ENCODE measurements around the gene ESR1. TPM values are rescaled to one million over a fixed set of nuclear protein-coding genes. Genes with fewer than 3 reads are reported as not detected.

Gene ESR1
- total RNA-seq, 2 experiments from 2014 or later, result 0.06 TPM; not detected in 1

DNA sequence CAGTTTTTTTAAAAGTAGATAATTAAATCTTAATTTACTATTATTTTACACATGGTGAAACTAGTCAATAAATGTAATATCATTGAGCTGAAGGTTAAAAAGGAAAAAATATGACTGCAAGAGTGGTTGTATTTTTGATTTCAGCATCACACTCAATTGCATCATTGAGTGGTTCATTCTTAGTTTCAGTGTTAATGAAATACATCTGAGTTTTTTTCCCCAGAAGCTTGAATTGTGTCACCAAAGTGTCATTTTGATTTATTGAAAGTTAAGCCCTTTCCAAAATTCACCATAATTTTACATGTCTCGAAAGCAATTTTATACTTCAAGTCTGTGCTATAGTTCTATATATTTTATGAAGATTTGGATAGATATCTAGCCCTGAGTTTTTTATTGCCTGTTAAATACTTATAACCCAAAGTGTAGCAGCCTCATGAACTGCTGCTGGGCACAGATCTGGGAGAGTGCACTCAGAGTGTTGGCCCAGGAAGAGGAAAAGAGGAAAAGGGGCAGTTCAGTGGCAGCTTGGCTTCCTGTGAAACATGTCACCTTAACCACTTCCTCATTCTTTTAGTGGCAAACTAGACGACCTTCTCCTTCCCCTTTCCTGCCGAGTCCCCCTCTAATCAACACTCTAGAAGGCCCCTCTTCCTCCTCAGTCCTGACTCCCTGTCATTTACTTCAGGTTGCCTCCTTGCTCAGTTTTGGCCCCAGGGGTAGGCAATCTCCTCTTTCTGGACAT lies 140.7 kb downstream of the ESR1 start:
- no peak for TF ChIP-seq EZH2phosphoT487 (IDR thresholded peaks at IDR 0.05; ENCODE audit: borderline replicate concordance, low read depth, low read length)
- TF ChIP-seq, protein P1, sequence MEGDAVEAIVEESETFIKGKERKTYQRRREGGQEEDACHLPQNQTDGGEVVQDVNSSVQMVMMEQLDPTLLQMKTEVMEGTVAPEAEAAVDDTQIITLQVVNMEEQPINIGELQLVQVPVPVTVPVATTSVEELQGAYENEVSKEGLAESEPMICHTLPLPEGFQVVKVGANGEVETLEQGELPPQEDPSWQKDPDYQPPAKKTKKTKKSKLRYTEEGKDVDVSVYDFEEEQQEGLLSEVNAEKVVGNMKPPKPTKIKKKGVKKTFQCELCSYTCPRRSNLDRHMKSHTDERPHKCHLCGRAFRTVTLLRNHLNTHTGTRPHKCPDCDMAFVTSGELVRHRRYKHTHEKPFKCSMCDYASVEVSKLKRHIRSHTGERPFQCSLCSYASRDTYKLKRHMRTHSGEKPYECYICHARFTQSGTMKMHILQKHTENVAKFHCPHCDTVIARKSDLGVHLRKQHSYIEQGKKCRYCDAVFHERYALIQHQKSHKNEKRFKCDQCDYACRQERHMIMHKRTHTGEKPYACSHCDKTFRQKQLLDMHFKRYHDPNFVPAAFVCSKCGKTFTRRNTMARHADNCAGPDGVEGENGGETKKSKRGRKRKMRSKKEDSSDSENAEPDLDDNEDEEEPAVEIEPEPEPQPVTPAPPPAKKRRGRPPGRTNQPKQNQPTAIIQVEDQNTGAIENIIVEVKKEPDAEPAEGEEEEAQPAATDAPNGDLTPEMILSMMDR (conservative IDR thresholded peaks at IDR 0.05; ENCODE audit: low read length), result no peak
- no peaks in the 10 kb centered on the region for H4K20me1 ChIP-seq (ENCODE audit: insufficient read depth, low read length)
- no peaks in the 10 kb centered on the region for H3K36me3 ChIP-seq (ENCODE audit: insufficient read depth, low read length)
- H3K79me2 ChIP-seq (ENCODE audit: insufficient read depth, low read depth, low read length), result no peaks in the 10 kb centered on the region
- CTCF ChIA-PET (ENCODE audit: unreplicated experiment), result no interaction called here
- no peak overlapping the region for H3K27ac ChIP-seq (ENCODE audit: low read depth, low read length, poor library complexity, severe bottlenecking)
- no peaks in the 10 kb centered on the region for H3K9me2 ChIP-seq (ENCODE audit: insufficient read depth, low read length)
- DNase-seq (ENCODE audit: low spot score), result peak; percentile 7
- POLR2A ChIA-PET, result interaction anchor here (0.5 kb wide), 1 partner anchor 430 kb away, joined by 4 read pairs; no protein-coding TSS in a partner anchor
- no peaks in the 10 kb centered on the region for H3K9me3 ChIP-seq (ENCODE audit: low read length)
- H2AFZ ChIP-seq (ENCODE audit: low read length), result no peak overlapping the region
- H3K4me1 ChIP-seq (ENCODE audit: insufficient read depth, low read length, poor library complexity, severe bottlenecking), result peaks cover 5% of the 10 kb centered on the region
- no peak overlapping the region for H3K4me3 ChIP-seq (ENCODE audit: low read depth, low read length, poor library complexity, severe bottlenecking)
- peak overlapping the region; percentile 40 for H3K4me2 ChIP-seq (ENCODE audit: low read length)
- no TSS peak for BruUV-seq (replicated peaks)
- intact Hi-C loops (cut with micrococcal nuclease; ENCODE audit: unreplicated experiment), result no loop called here

DNA sequence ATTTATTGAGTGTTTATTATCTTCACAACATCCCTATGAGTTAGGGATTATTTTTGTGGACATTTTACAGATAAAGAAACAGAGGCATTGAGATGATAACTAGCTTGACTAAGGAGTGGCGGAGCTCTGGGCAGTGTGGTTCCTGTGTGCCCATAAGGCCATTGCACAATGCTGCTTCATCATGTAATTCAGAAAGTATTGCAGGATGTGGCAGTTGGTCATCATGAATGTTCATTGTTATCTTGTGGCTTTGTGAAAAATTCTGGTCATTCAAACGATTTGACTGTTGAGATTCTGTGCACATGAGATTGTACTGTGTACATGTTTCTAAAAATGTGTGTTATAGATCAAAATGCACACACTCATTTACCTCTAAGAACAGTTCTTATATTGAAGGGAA lies 150.8 kb downstream of the ESR1 start:
- intact Hi-C loops (cut with micrococcal nuclease; ENCODE audit: unreplicated experiment), result no loop called here
- Histone ChIP-seq H3K9me3 (ENCODE audit: low read length) (no peaks in the 10 kb centered on the region), H3K27ac (ENCODE audit: low read depth, low read length, poor library complexity, severe bottlenecking) (no peak overlapping the region), H2AFZ (ENCODE audit: low read length) (no peak overlapping the region), H4K20me1 (ENCODE audit: insufficient read depth, low read length) (no peaks in the 10 kb centered on the region), H3K4me1 (ENCODE audit: insufficient read depth, low read length, poor library complexity, severe bottlenecking) (no peaks in the 10 kb centered on the region), H3K9me2 (ENCODE audit: insufficient read depth, low read length) (no peaks in the 10 kb centered on the region), H3K79me2 (ENCODE audit: insufficient read depth, low read depth, low read length) (no peaks in the 10 kb centered on the region), H3K4me2 (ENCODE audit: low read length) (no peak overlapping the region), H3K4me3 (ENCODE audit: low read depth, low read length, poor library complexity, severe bottlenecking) (no peak overlapping the region), H3K36me3 (ENCODE audit: insufficient read depth, low read length) (no peaks in the 10 kb centered on the region)
- no peak for DNase-seq (ENCODE audit: low spot score)
- ChIA-PET CTCF (ENCODE audit: unreplicated experiment) (no interaction called here), POLR2A (interaction anchor here (0.6 kb wide), 1 partner anchor 14 kb away, joined by 3 read pairs; no protein-coding TSS in a partner anchor)
- TF ChIP-seq EZH2phosphoT487 (IDR thresholded peaks at IDR 0.05; ENCODE audit: borderline replicate concordance, low read depth, low read length), result no peak
- TF ChIP-seq, protein P1 (conservative IDR thresholded peaks at IDR 0.05; ENCODE audit: low read length), result no peak
- BruUV-seq (replicated peaks), result no TSS peak

DNA sequence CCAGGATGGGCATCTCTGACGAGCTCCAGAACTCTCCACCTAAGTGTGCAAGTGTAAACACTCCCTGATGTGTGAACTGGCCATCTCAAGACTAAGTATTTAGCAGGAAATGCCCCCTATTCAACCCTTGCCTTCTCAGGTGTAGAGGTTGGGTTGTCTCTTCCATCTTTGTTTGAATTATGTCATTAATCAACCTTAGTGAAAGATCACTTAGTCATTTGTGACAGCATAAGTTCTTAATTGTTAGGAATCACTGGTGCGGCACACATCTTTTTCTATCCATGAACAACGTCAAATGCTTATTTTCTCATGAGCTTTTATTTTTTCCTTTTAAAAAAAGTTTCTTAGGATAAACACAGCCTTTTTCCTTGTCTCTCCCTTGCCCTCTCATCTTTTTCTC lies 151.6 kb downstream of the ESR1 start:
- Histone ChIP-seq H3K27ac (ENCODE audit: low read depth, low read length, poor library complexity, severe bottlenecking) (no peak overlapping the region), H3K4me2 (ENCODE audit: low read length) (no peak overlapping the region), H3K9me2 (ENCODE audit: insufficient read depth, low read length) (no peaks in the 10 kb centered on the region), H3K4me3 (ENCODE audit: low read depth, low read length, poor library complexity, severe bottlenecking) (no peak overlapping the region), H3K79me2 (ENCODE audit: insufficient read depth, low read depth, low read length) (no peaks in the 10 kb centered on the region), H2AFZ (ENCODE audit: low read length) (no peak overlapping the region), H4K20me1 (ENCODE audit: insufficient read depth, low read length) (no peaks in the 10 kb centered on the region), H3K9me3 (ENCODE audit: low read length) (no peaks in the 10 kb centered on the region), H3K36me3 (ENCODE audit: insufficient read depth, low read length) (no peaks in the 10 kb centered on the region), H3K4me1 (ENCODE audit: insufficient read depth, low read length, poor library complexity, severe bottlenecking) (no peaks in the 10 kb centered on the region)
- DNase-seq (ENCODE audit: low spot score), result no peak
- BruUV-seq (replicated peaks), result no TSS peak
- ChIA-PET CTCF (ENCODE audit: unreplicated experiment) (no interaction called here), POLR2A (interaction anchor here (0.6 kb wide), 1 partner anchor 142 kb away, joined by 3 read pairs; no protein-coding TSS in a partner anchor)
- intact Hi-C loops (cut with micrococcal nuclease; ENCODE audit: unreplicated experiment), result no loop called here
- TF ChIP-seq, protein P1 (conservative IDR thresholded peaks at IDR 0.05; ENCODE audit: low read length), result no peak
- no peak for TF ChIP-seq EZH2phosphoT487 (IDR thresholded peaks at IDR 0.05; ENCODE audit: borderline replicate concordance, low read depth, low read length)
